Cerebellar nuclear complex (tissue), 1 donor: ENCODE data around the gene KPNA6.
"Not testable (repeated sequence)": the region's sequence is repeated elsewhere in the genome, so short reads cannot be mapped to it uniquely, and the experiment has no call there.

Source experiments
- DNase-seq, 2 experiments: peaks; one replicate each; lab custom pipeline; 2025; lab: John Stamatoyannopoulos, UW

Gene KPNA6

GRCh38 chr1:32107742-32108661 is at the start of gene KPNA6:
TSS of gene KPNA6 (plus strand) at chr1:32108056. CDS start at chr1:32108131, 75 bp downstream.
- DNase-seq, result peak; percentile 35 to 72

- DNase-seq, result no peak
These were observed 46.9 kb upstream of the KPNA6 start for GRCh38 chr1:32060914-32061313.

- no peak for DNase-seq
These were observed 45.0 kb upstream of the KPNA6 start for GRCh38 chr1:32062867-32063230.

GRCh38 chr1:32063261-32063681 is 44.6 kb upstream of the KPNA6 start:
- DNase-seq, result peak in 1 of 2 experiments; percentile 23

GRCh38 chr1:32065613-32066488 is 42.0 kb upstream of the KPNA6 start:
- not testable (repeated sequence) for DNase-seq

GRCh38 chr1:32066489-32066873 is 41.4 kb upstream of the KPNA6 start:
- no peak for DNase-seq

GRCh38 chr1:32068957-32069588 is 38.8 kb upstream of the KPNA6 start:
- no peak for DNase-seq

GRCh38 chr1:32071758-32072621 is 35.9 kb upstream of the KPNA6 start:
- no peak for DNase-seq

GRCh38 chr1:32072622-32073298 is 35.1 kb upstream of the KPNA6 start, which contains the start of gene TMEM39B:
TSS of gene TMEM39B (plus strand) at chr1:32072939. CDS start at chr1:32073048, 109 bp downstream.
- peak; percentile 35 to 77 for DNase-seq

GRCh38 chr1:32073299-32074229 is 34.3 kb upstream of the KPNA6 start:
- DNase-seq, result peak in 1 of 2 experiments; percentile 77

- DNase-seq, result no peak
These were observed 33.0 kb upstream of the KPNA6 start for GRCh38 chr1:32074841-32075240.

GRCh38 chr1:32077451-32077850 is 30.4 kb upstream of the KPNA6 start:
- no peak for DNase-seq

GRCh38 chr1:32082022-32082421 is 25.8 kb upstream of the KPNA6 start:
- no peak for DNase-seq

- DNase-seq, result not testable (repeated sequence)
These were observed 21.5 kb upstream of the KPNA6 start for GRCh38 chr1:32086381-32086780.

- DNase-seq, result no peak
These were observed 16.7 kb upstream of the KPNA6 start for GRCh38 chr1:32091176-32091575.

GRCh38 chr1:32091591-32091990 is 16.3 kb upstream of the KPNA6 start:
- DNase-seq, result no peak

- no peak for DNase-seq
These were observed 12.9 kb upstream of the KPNA6 start for GRCh38 chr1:32094746-32095521.

GRCh38 chr1:32099426-32099825 is 8.4 kb upstream of the KPNA6 start:
- DNase-seq, result no peak

- DNase-seq, result no peak
These were observed 7.5 kb upstream of the KPNA6 start for GRCh38 chr1:32100359-32100758.
